RPMI8226 (cell line): Measurements from ENCODE around the gene CRISPLD2.

Experiments used
- DNase-seq: peaks from one replicate; pipeline ENCODE4 v3.0.0-alpha.2; 2015

CRISPLD2 gene

GRCh38 chr16:84803146-84803545 is 16.6 kb upstream of the CRISPLD2 start:
- no peak for DNase-seq

- DNase-seq: no peak
These were observed 15.5 kb upstream of the CRISPLD2 start for GRCh38 chr16:84804326-84804725.

GRCh38 chr16:84806256-84806889 is 13.4 kb upstream of the CRISPLD2 start:
- DNase-seq: peak; percentile 53

GRCh38 chr16:84806890-84807258 is 12.9 kb upstream of the CRISPLD2 start:
- DNase-seq: no peak

GRCh38 chr16:84807776-84808175 is 12.0 kb upstream of the CRISPLD2 start:
- no peak for DNase-seq

GRCh38 chr16:84808826-84809225 is 11.0 kb upstream of the CRISPLD2 start:
- no peak for DNase-seq

- peak; percentile 48 for DNase-seq
These were observed 9.1 kb upstream of the CRISPLD2 start for GRCh38 chr16:84810518-84811273.

GRCh38 chr16:84811529-84811928 is 8.3 kb upstream of the CRISPLD2 start:
- no peak for DNase-seq

- no peak for DNase-seq
These were observed 6.4 kb upstream of the CRISPLD2 start for GRCh38 chr16:84813141-84813934.

GRCh38 chr16:84815462-84815861 is 4.3 kb upstream of the CRISPLD2 start:
- no peak for DNase-seq

- no peak for DNase-seq
These were observed 3.8 kb upstream of the CRISPLD2 start for GRCh38 chr16:84816023-84816422.

GRCh38 chr16:84816485-84816884 is 3.3 kb upstream of the CRISPLD2 start:
- no peak for DNase-seq

- no peak for DNase-seq
These were observed 2.6 kb upstream of the CRISPLD2 start for GRCh38 chr16:84817206-84817605.

GRCh38 chr16:84817613-84818012 is 2.2 kb upstream of the CRISPLD2 start:
- DNase-seq: no peak

GRCh38 chr16:84818133-84818532 is 1.7 kb upstream of the CRISPLD2 start:
- DNase-seq: no peak

- no peak for DNase-seq
These were observed 669 bp upstream of the CRISPLD2 start for GRCh38 chr16:84818989-84819643.

- DNase-seq: no peak
These were observed 510 bp downstream of the CRISPLD2 start for GRCh38 chr16:84820305-84820684.

- DNase-seq: no peak
These were observed 986 bp downstream of the CRISPLD2 start for GRCh38 chr16:84820771-84821170.

- no peak for DNase-seq
These were observed 1.4 kb downstream of the CRISPLD2 start for GRCh38 chr16:84821179-84821578.

GRCh38 chr16:84821728-84822689 is 2.2 kb downstream of the CRISPLD2 start:
- DNase-seq: no peak

- no peak for DNase-seq
These were observed 3.2 kb downstream of the CRISPLD2 start for GRCh38 chr16:84822990-84823389.

- no peak for DNase-seq
These were observed 3.7 kb downstream of the CRISPLD2 start for GRCh38 chr16:84823484-84823883.
